Activated T-helper 1 cell treated with Interleukin-2 at 50 U/mL for 16 hours (primary cell): ENCODE results near the gene USP24.
"Not testable (repeated sequence)": the region's sequence is repeated elsewhere in the genome, so short reads cannot be mapped to it uniquely, and the experiment has no call there.

Experiments
- DNase-seq: peaks from one replicate; pipeline ENCODE4 v3.0.0-alpha.2; 2020; ENCODE audit warnings: low read depth

The USP24 gene

GRCh38 chr1:55127827-55128343 is 87.3 kb downstream of the USP24 start:
- no peak for DNase-seq

GRCh38 chr1:55124470-55124869 is 90.7 kb downstream of the USP24 start:
- no peak for DNase-seq

GRCh38 chr1:55120538-55120937 is 94.6 kb downstream of the USP24 start:
- DNase-seq = no peak

GRCh38 chr1:55118651-55119329 is 96.4 kb downstream of the USP24 start:
- no peak for DNase-seq

GRCh38 chr1:55117941-55118340 is 97.2 kb downstream of the USP24 start:
- no peak for DNase-seq

- not testable (repeated sequence) for DNase-seq
These were observed 106.2 kb downstream of the USP24 start for GRCh38 chr1:55109005-55109404.

GRCh38 chr1:55107101-55107500 is 108.1 kb downstream of the USP24 start:
- DNase-seq = no peak

- no peak for DNase-seq
These were observed 111.3 kb downstream of the USP24 start for GRCh38 chr1:55103891-55104290.

- DNase-seq = no peak
These were observed 120.1 kb downstream of the USP24 start for GRCh38 chr1:55095095-55095494.

- DNase-seq = no peak
These were observed 122.7 kb downstream of the USP24 start for GRCh38 chr1:55092475-55092874.

- DNase-seq = no peak
These were observed 125.5 kb downstream of the USP24 start for GRCh38 chr1:55089683-55090082.

GRCh38 chr1:55088413-55088812 is 126.8 kb downstream of the USP24 start:
- DNase-seq = no peak

- no peak for DNase-seq
These were observed 127.7 kb downstream of the USP24 start for GRCh38 chr1:55087439-55087838.

- DNase-seq = no peak
These were observed 130.9 kb downstream of the USP24 start for GRCh38 chr1:55084257-55084656.

- no peak for DNase-seq
These were observed 133.3 kb downstream of the USP24 start for GRCh38 chr1:55081905-55082296.

- DNase-seq = no peak
These were observed 133.8 kb downstream of the USP24 start for GRCh38 chr1:55081188-55081904.

- no peak for DNase-seq
These were observed 135.5 kb downstream of the USP24 start for GRCh38 chr1:55079651-55080050.

- DNase-seq = no peak
These were observed 136.7 kb downstream of the USP24 start for GRCh38 chr1:55078470-55078869.

- no peak for DNase-seq
These were observed 138.8 kb downstream of the USP24 start for GRCh38 chr1:55076356-55076755.

GRCh38 chr1:55074455-55074854 is 140.7 kb downstream of the USP24 start:
- no peak for DNase-seq

GRCh38 chr1:55073187-55073916 is 141.8 kb downstream of the USP24 start:
- no peak for DNase-seq

GRCh38 chr1:55071477-55071876 is 143.7 kb downstream of the USP24 start:
- DNase-seq = no peak
